MV-4-11 (cell line): Measurements from ENCODE around the gene DPH7.
"Not testable (repeated sequence)": the region's sequence is repeated elsewhere in the genome, so short reads cannot be mapped to it uniquely, and the experiment has no call there.

Source experiments
- DNase-seq: peaks from one replicate; lab custom pipeline; 2025; lab: John Stamatoyannopoulos, UW

The DPH7 gene

DNA sequence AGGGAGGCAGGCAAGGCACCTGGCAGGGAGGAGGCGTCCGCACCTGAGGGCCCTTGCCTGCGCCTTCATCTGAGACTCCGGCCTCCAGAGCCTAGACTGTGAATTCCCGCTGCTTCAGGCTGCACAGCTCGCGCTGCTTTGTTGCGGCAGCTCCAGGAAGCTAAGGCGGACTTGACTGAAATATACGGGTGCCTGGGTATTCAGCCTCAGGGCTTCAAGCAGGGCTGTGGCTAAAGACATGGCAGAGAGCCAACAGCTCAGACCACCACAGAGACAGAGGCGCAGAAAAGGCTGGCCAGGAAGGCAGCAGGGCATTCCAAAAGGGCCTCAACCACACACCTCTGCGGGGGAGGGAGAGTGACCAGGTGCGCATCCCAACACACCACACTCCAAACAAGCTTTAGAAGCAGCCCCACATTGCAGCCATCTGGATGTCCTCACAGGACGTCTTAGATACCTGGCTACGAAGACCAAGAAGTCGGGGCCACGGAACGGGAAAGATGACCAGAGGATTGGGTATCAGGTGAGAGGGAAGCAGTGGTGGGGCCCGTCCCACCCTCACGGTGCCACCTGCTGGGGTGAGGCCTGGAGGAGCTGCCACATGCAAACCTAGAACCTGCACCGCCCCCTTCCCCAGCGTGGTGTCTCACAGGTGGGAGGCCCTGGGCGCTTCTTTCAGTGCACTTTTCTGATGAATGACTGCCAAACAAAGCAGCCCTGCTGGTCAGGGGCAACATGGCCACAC, 1.7 kb upstream of the DPH7 start:
- DNase-seq: peak; percentile 10

DNA sequence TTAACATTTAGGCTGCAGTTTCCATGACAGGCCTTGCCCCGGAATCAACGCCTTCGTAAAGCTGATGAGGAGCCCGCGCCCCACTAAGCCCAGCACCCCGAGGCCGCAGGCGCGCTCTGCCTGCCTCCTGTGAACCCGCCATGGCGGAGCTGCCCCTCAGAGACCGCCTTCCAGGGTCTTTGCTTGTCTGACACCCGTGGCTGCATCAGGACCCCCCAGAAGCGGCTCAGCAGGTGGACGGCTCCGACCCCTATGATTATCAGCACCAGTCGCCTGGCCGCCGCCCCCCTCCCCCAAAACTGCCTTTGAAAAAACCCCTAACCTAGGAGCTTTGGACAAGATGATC, 507 bp upstream of the DPH7 start:
- DNase-seq: no peak

GRCh38 chr9:137575716-137576411, 2.9 kb downstream of the DPH7 start:
- DNase-seq: peak; percentile 30

- DNase-seq: no peak
These were observed 3.4 kb downstream of the DPH7 start for GRCh38 chr9:137575364-137575715.

DNA sequence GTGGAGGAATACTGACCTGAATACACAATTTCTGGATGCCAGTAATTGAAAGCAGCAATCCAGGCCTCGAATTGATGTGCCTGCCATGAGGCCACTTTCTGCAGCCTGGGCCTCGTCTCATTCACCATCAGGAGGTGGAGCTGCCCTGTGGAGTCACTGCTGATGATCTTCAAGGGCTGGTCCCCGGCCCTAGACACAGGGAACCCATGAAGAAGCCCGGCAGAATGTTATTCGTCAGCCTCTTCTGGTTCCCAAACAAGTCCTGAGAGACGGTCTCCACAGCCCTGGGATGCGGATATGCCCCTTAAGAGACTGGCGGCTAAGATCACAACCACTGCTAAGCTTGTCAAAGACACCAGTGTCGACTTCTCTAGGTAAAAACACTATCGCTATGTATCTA, 4.5 kb downstream of the DPH7 start:
- DNase-seq: no peak

DNA sequence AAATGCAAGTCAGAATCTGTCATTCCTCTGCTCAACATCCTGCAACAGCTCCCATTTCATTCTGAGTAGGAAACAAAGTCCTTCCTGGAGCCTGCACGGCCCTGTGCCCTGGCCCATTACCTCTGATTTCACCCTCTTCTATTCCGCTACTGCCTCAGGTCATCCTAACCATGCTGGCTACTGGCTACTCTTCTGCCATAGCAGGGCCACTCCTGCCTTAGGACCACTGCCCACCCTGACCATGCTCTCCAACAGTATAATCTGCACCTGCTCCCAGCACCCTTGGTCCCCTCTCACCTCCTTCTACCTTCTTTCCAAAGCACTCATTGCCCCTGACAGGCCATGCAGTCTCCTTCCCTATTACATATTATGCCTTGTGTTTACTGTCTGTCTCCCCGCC, 8.2 kb downstream of the DPH7 start:
- DNase-seq: no peak

DNA sequence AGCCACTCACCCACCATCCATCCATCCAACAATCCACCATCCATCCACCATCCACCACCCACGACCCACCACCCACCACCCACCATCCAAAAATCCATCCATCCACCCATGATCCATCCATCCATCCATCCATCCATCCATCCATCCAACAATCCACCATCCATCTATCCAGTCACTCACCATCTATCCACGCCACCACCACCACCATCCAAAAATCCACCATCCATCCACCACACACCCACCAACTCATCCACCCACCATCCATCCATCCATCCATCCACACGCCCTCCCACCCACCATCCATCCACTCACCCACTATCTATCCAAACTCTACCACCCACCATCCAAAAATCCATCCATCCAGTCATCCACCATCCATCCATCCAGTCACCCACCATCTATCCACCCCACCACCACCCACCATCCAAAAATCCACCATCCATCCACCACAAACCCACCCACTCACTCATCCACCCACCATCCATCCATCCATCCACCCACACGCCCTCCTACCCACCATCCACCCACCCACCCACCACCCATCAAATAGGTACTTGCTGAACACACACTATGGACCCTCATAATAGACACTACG, 9.0 kb downstream of the DPH7 start:
- no peak for DNase-seq

GRCh38 chr9:137568445-137568844, 10.3 kb downstream of the DPH7 start:
- not testable (repeated sequence) for DNase-seq

DNA sequence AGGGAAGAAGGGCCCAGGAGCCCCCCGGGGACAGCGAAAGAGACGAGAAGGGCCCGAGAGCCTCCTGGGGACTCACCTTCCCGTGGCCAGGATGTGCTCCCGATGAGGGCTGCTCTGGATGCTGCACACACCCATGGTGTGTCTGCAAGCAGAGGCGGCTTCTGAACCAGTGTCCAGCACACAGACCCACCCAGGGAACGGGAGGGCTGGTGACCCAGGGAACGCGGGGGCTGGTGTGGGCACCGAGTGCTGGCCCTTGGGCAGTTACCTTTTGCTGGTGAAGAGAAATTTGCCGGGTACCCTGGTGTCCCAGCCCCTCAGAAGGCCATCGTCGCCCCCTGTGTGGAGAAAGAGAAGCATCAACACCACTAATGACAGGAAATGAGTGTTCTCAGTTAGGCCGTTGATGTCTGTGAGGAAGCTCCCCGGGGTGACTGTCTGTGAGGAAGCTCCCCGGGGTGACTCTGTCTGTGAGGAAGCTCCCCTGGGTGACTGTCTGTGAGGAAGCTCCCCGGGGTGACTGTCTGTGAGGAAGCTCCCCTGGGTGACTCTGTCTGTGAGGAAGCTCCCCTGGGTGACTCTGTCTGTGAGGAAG, 13.8 kb downstream of the DPH7 start:
- DNase-seq: peak; percentile 12

DNA sequence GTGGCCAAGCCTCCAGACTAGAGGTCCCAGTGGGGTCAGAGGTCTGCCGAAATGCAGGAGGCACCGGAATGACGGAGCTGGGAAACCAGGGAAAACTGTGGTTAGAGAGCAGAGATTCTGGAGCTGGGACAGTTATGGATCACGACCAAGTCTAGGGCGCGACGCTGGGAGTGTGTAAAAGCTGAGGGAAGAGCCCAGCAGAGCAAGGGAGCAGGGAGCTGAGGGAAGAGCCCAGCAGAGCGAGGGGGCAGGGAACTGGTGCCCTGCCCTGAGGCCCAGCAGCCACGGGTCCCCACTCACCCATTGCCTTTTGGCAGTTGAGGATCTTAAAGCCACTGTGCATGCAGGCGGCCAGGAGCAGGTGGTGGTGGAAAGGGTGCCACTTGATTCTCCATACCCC, 14.6 kb downstream of the DPH7 start:
- no peak for DNase-seq

DNA sequence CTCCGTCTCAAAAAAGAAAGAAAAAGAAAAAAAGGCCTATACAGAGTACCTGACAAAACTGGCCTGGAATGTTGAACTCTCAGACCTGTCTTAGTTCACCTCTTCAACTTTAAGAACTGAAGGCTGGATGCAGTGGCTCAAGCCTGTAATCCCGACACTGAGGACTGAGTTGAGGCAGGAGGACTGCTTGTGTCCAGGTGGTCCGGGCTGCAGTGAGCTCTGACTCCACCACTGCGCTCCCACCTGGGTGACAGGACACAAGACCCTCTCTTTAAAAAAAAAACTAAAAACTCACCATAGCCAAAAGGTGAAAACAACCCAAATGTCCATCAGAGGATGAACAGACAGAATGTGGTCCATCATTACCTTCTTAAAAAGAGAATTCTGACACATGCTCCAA, 20.6 kb downstream of the DPH7 start:
- no peak for DNase-seq

DNA sequence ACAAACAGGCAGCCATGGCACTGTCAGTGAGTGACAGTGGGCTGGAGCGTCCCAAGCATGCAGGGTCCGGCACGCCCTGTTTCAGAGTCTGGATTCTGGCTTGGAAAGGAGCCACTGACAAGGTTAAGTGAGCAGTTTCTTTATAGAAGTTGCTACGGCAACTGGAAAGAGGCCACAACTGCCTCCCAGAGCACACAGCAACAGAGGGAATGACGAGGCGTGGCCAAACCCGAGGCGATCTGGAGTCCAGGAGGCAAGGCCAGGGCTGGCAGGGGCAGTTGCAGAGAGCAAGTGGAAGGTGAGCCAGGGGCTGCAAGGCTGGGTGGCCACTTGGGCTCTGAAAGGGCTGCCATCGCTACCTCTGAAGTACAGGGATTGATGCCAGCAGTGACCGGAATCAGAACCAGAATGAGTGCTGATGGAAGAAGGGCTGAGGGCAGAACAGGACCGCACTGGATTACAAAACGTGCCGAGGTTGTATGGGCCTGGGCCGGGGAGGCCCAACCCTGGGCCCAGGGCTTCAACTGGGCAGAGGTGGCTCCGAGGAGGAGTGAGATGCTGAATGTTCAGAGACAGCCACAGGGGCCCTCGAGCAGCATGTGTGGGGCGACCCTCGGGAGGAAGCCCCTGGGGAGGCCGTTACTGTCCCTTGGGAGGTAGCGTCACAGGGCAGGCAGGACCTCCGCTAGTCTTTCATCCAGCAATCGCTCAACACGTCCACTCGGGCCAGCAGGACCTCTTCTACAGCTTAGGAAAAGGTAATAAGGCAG, 22.5 kb downstream of the DPH7 start:
- DNase-seq: no peak

- no peak for DNase-seq
These were observed 23.5 kb downstream of the DPH7 start for GRCh38 chr9:137555179-137555578.

- DNase-seq: no peak
These were observed 24.4 kb downstream of the DPH7 start for GRCh38 chr9:137554349-137554748.

DNA sequence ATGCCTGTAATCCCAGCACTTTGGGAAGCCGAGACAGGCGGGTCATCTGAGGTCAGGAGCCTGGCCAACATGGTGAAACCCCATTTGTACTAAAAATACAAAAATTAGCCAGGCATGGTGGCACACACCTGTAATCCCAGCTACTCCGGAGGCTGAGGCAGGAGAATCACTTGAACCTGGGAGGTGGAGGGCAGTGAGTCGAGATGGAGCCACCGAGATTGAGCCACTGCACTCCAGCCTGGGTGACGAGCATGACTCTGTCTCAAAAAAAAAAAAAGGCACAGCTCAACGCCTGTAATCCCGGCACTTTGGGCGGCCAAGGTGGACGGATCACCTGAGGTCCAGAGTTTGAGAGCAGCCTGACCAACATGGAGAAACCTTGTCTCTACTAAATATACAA, 25.1 kb downstream of the DPH7 start:
- not testable (repeated sequence) for DNase-seq

GRCh38 chr9:137552022-137552768, 26.5 kb downstream of the DPH7 start:
- no peak for DNase-seq

GRCh38 chr9:137551264-137552021, 27.3 kb downstream of the DPH7 start, which contains the start of gene MRPL41:
TSS of gene MRPL41 (plus strand) at chr9:137551879. CDS start at chr9:137552082, 203 bp downstream.
- DNase-seq: peak; percentile 83

- DNase-seq: not testable (repeated sequence)
These were observed 27.8 kb downstream of the DPH7 start for GRCh38 chr9:137550958-137551263.

DNA sequence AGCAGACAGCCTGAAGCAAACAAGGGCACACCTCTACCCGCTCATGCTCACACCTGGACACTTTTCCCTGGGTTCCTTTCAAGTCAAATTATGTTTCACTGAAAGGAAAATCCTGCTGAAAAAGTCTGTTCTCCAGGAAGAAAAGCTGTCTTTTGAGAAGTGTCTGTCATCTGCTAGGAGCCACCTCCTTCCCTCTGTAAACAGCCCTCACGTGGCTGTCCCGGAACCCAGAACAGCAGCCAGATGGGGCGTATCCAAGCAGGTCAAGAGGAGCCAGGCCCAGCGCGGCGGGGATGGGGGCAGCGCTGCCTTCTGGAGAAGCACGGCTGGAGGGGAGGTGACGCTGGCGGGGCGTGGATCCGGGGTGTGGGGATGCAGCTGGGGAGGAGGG, 28.5 kb downstream of the DPH7 start, which contains the start of gene PNPLA7:
PNPLA7 (minus strand) TSS at position 172 of the 391 bp plus-strand sequence. CDS start 205 bp downstream, outside the sequence.
- peak; percentile 55 for DNase-seq

DNA sequence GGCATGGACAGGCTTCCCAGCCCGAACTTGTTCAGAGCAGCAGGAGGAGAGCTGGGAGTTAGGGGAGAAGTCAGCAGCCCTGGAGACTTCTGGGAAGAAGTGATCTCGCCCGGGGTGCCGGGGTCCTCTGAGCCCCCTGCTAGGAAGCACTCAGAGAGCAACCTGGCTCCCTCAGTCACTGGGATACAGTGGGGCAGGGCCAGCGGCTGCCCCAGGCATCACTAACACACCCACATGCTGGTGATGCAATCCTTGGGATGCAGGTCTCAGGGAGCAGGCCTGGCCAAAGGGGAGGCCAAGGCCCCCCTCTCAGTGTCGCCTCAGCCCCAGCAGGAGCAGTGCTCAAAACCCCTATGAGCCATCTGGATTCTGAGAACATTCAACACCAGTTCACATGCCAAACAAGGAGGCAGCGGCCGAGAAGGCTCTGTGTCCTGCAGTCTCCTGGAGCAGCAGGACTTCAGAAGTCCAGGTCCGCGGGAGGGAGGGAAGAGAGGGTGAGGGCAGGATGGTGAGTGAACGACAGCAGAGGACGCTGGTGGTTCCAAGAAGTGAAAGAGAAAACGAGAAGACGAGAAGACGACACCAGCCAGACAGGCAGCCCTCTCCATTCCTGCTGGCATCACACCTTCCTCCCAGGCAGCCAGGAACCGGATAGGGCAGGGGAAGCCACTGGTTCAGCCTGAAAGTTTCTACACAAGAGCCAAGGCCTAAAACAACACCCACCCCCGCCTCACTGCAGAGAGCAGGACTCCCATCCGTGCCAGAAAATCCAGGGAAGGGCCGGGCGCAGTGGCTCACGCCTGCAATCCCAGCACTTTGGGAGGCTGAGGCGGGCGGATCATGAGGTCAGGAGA, 30.8 kb downstream of the DPH7 start:
- DNase-seq: no peak
